Esophagus squamous epithelium (tissue), 4 donors: ENCODE results near the gene SLC39A5.

Experiments
- POLR2A ChIP-seq, 4 donors: fragments of 450-650 bp; IDR thresholded peaks; one replicate each; pipeline ENCODE4 v1.6.1; 2017; ENCODE audit warnings: antibody characterized with exemption in 4 of 4, mild to moderate bottlenecking in 4 of 4, moderate library complexity in 3 of 4
- TF ChIP-seq, protein P1 (sequence below), 6 experiments: fragments of 450-650 bp in 4 of 6; fragments of 200-600 bp in 2 of 6; sonication (generic) in 2 of 6; IDR thresholded peaks; one replicate each; pipeline ENCODE4 v1.5.1; 2016 to 2019; ENCODE audit warnings: antibody characterized with exemption in 6 of 6, mild to moderate bottlenecking in 4 of 6, moderate library complexity in 4 of 6

DNA sequence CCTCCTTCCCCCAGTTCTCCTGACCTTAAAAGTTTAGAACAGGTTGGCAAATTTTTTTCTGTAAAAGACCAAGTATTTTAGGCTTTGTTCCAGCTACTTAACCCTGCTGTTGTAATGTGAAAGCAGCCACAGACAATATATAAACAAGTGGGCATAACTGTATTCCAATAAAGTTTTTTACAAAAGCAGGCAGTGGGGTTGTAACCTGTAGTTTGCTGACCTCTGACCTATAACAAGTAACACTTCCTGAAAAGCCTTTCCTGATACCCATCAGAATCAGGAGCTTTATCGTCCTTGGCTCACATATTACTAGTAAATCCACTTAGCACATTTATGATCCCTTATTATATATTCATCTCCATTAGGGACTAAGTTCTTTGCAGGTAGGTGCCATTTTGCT is 27.5 kb upstream of the SLC39A5 start:
- TF ChIP-seq, protein P1, sequence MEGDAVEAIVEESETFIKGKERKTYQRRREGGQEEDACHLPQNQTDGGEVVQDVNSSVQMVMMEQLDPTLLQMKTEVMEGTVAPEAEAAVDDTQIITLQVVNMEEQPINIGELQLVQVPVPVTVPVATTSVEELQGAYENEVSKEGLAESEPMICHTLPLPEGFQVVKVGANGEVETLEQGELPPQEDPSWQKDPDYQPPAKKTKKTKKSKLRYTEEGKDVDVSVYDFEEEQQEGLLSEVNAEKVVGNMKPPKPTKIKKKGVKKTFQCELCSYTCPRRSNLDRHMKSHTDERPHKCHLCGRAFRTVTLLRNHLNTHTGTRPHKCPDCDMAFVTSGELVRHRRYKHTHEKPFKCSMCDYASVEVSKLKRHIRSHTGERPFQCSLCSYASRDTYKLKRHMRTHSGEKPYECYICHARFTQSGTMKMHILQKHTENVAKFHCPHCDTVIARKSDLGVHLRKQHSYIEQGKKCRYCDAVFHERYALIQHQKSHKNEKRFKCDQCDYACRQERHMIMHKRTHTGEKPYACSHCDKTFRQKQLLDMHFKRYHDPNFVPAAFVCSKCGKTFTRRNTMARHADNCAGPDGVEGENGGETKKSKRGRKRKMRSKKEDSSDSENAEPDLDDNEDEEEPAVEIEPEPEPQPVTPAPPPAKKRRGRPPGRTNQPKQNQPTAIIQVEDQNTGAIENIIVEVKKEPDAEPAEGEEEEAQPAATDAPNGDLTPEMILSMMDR (IDR thresholded peaks at IDR 0.05): no peak
- no peak for TF ChIP-seq POLR2A (IDR thresholded peaks at IDR 0.05)
